K562 (cell line): ENCODE data around the gene FBN1. TPM values are rescaled to one million over a fixed set of nuclear protein-coding genes. Genes with fewer than 3 reads are reported as not detected.

Experiments used
- ATAC-seq: fragments of 200-7000 bp; cut with Tn5 transposase; 3 replicates; pipeline ENCODE4 v1.9.1; 2020; ENCODE audit warnings: moderate library complexity
- BruUV-seq: library from RNA; stranded (reverse); fragments of 400-500 nt; replicated peaks from 2 replicates; lab custom pipeline; 2021; lab: Mats Ljungman, UMichigan
- CTCF ChIA-PET: fragments of 300-600 bp; formaldehyde crosslinking; extraction: SDS; loops from one replicate; lab custom pipeline; 2021; ENCODE audit warnings: low intra/inter-chr PET ratio; lab: Yijun Ruan, JAX
- POLR2A ChIA-PET: fragments of 300-600, 350-650 bp; sonication (Branson Sonifier 250); formaldehyde crosslinking; extraction: SDS; loops from one replicate; lab custom pipeline; 2021; ENCODE audit warnings: antibody characterized with exemption, inconsistent platforms; lab: Yijun Ruan, JAX
- DNase-seq, 4 experiments: peaks; one replicate each; pipeline versions ENCODE4 v3.0.0 to v3.0.0-alpha.2; 2011 to 2018; ENCODE audit warnings: low spot score in 3 of 4, mixed read lengths in 3 of 4; ENCODE audit errors: extremely low read depth in 1 of 4
- FAIRE-seq: peaks from 2 replicates; lab custom pipeline; 2011; peaks lifted over from hg19 to GRCh38; lab: Jason Lieb, UNC
- H2AFZ ChIP-seq: 2 replicates; pipeline ENCODE4 v1.6.0; 2011; ENCODE audit warnings: low read depth, low read length, control low read depth, inconsistent platforms
- H3K27ac ChIP-seq: fragments of 200-600 bp; 3 replicates; pipeline ENCODE4 v1.8.0; 2011; ENCODE audit warnings: low read depth, mild to moderate bottlenecking, control low read depth, inconsistent platforms, low read length, moderate library complexity, mixed read lengths; ENCODE audit errors: extremely low read depth
- H3K27me3 ChIP-seq, 2 experiments: fragments of 300-600 bp in 1 of 2; 2 replicates in 1 of 2; 3 replicates in 1 of 2; pipeline versions ENCODE4 v1.6.0 to v1.8.0; 2011; ENCODE audit warnings: inconsistent platforms in 2 of 2, low read length in 2 of 2, mild to moderate bottlenecking in 1 of 2, mixed read lengths in 1 of 2, moderate library complexity in 1 of 2; ENCODE audit not compliant: control insufficient read depth in 2 of 2, insufficient read depth in 2 of 2
- H3K36me3 ChIP-seq: fragments of 300-600 bp; 3 replicates; pipeline ENCODE4 v1.8.0; 2011; ENCODE audit warnings: mild to moderate bottlenecking, low read length, inconsistent platforms; ENCODE audit not compliant: control insufficient read depth, insufficient read depth
- H3K4me1 ChIP-seq, 2 experiments: fragments of 200-600 bp in 1 of 2; replicated peaks in 1 of 2; 2 replicates in 1 of 2; 3 replicates in 1 of 2; pipeline versions ENCODE4 v1.5.1 to v1.8.0; 2011; ENCODE audit warnings: inconsistent platforms in 2 of 2, low read length in 2 of 2, mild to moderate bottlenecking in 1 of 2, mixed read lengths in 1 of 2, moderate library complexity in 1 of 2; ENCODE audit not compliant: control insufficient read depth in 2 of 2, insufficient read depth in 2 of 2
- H3K4me2 ChIP-seq: 2 replicates; pipeline ENCODE4 v1.6.1; 2011; ENCODE audit warnings: low read length, control low read depth, inconsistent platforms, mixed read lengths; ENCODE audit not compliant: insufficient read depth
- H3K4me3 ChIP-seq: fragments of 200-600 bp; sonication (generic), shearing (Covaris generic); 2 replicates; pipeline ENCODE4 v1.5.1; 2016; ENCODE audit warnings: control low read depth, inconsistent platforms
- H3K79me2 ChIP-seq: fragments of 200-600 bp; 3 replicates; pipeline ENCODE4 v1.8.0; 2011; ENCODE audit warnings: low read length, inconsistent platforms; ENCODE audit not compliant: control insufficient read depth, insufficient read depth
- H3K9ac ChIP-seq, 2 experiments: 2 replicates each; pipeline versions ENCODE4 v1.6.0 to v1.6.1; 2011; ENCODE audit warnings: low read depth in 2 of 2, low read length in 2 of 2, control low read depth in 1 of 2, inconsistent platforms in 1 of 2, mild to moderate bottlenecking in 1 of 2, mixed read lengths in 1 of 2; ENCODE audit not compliant: insufficient read depth in 1 of 2
- H3K9me1 ChIP-seq: one replicate; pipeline ENCODE4 v1.6.0; 2011; ENCODE audit warnings: inconsistent platforms, mild to moderate bottlenecking, low read length, moderate library complexity; ENCODE audit not compliant: control insufficient read depth, insufficient read depth
- H3K9me3 ChIP-seq: replicated peaks from 2 replicates; pipeline ENCODE4 v1.5.1; 2011; ENCODE audit warnings: low read depth, low read length, inconsistent platforms; ENCODE audit not compliant: control insufficient read depth, insufficient read depth
- H4K20me1 ChIP-seq: replicated peaks from 2 replicates; pipeline ENCODE4 v1.6.1; 2011; ENCODE audit warnings: low read length, inconsistent platforms, mixed read lengths; ENCODE audit not compliant: control insufficient read depth, insufficient read depth
- BRF1 ChIP-seq: IDR thresholded peaks from 3 replicates; pipeline ENCODE4 v1.6.1; 2011; ENCODE audit warnings: borderline replicate concordance, mild to moderate bottlenecking; ENCODE audit not compliant: insufficient read length; ENCODE audit errors: extremely low read depth
- CC2D1A ChIP-seq: fragments of 450-650 bp; IDR thresholded peaks from 2 replicates; pipeline ENCODE4 v1.6.1; 2017; ENCODE audit warnings: mild to moderate bottlenecking
- HMG20A ChIP-seq: fragments of 450-650 bp; formaldehyde crosslinking; conservative IDR thresholded peaks from 2 replicates; pipeline ENCODE4 v1.4.0; 2020; ENCODE audit warnings: mild to moderate bottlenecking, mixed read lengths
- LCOR ChIP-seq: sonication (generic); formaldehyde crosslinking; IDR thresholded peaks from 2 replicates; pipeline ENCODE4 v1.8.0; 2022; ENCODE audit warnings: mild to moderate bottlenecking, missing genetic modification reagents
- NFE2L1 ChIP-seq: fragments of 450-650 bp; IDR thresholded peaks from 2 replicates; pipeline ENCODE4 v1.6.1; 2016; ENCODE audit warnings: missing genetic modification characterization, low read depth, mild to moderate bottlenecking, missing compliant biosample characterization, moderate library complexity, borderline replicate concordance
- POLR2H ChIP-seq: IDR thresholded peaks from 2 replicates; pipeline ENCODE4 v1.6.1; 2016; ENCODE audit warnings: missing genetic modification characterization, low read depth, mild to moderate bottlenecking, control low read depth, missing compliant biosample characterization, moderate library complexity
- SMAD1 ChIP-seq: fragments of 150-350 bp; IDR thresholded peaks from 2 replicates; pipeline ENCODE4 v1.6.1; 2014; ENCODE audit warnings: low read length, low read depth; ENCODE audit not compliant: partially characterized antibody
- SMARCA4 ChIP-seq: fragments of 450-650 bp; IDR thresholded peaks from 2 replicates; pipeline ENCODE4 v1.6.1; 2016
- TAF15 ChIP-seq: fragments of 200-400 bp; formaldehyde crosslinking; IDR thresholded peaks from 2 replicates; pipeline ENCODE4 v1.6.1; 2017; ENCODE audit warnings: mild to moderate bottlenecking, low read depth, low read length, moderate library complexity
- TOE1 ChIP-seq, 2 experiments: fragments of 450-650 bp in 1 of 2; sonication (generic) in 1 of 2; formaldehyde crosslinking in 1 of 2; IDR thresholded peaks; 2 replicates each; pipeline versions ENCODE4 v1.7.1 to v1.8.0; 2016 to 2022; ENCODE audit warnings: borderline replicate concordance in 2 of 2, mild to moderate bottlenecking in 2 of 2, antibody characterized with exemption in 1 of 2, inconsistent platforms in 1 of 2, low read depth in 1 of 2, missing genetic modification reagents in 1 of 2, moderate library complexity in 1 of 2
- U2AF2 ChIP-seq: fragments of 200-400 bp; formaldehyde crosslinking; optimal IDR thresholded peaks from 2 replicates; pipeline ENCODE3; 2017; ENCODE audit warnings: low read depth, mild to moderate bottlenecking, low read length
- ZNF239 ChIP-seq: fragments of 250-450 bp; sonication (Bioruptor Pico); IDR thresholded peaks from 2 replicates; pipeline ENCODE4 v1.4.0; 2020; ENCODE audit warnings: mild to moderate bottlenecking
- ZNF561 ChIP-seq: fragments of 450-650 bp; formaldehyde crosslinking; conservative IDR thresholded peaks from 2 replicates; pipeline ENCODE4 v1.4.0; 2020; ENCODE audit warnings: mild to moderate bottlenecking, moderate library complexity
- ZNF764 ChIP-seq: fragments of 250-450 bp; sonication (Bioruptor Pico); IDR thresholded peaks from 2 replicates; pipeline ENCODE4 v1.4.0; 2020; ENCODE audit warnings: low read depth, mild to moderate bottlenecking, moderate library complexity
- WGBS: fragments of 100-300 bp; shearing (Covaris generic); methylation state at CpG from one replicate; pipeline ENCODE4 v1.1.6; 2016; ENCODE audit warnings: low coverage, mixed read lengths; ENCODE audit not compliant: insufficient coverage; ENCODE audit errors: missing lambda C conversion rate; 5-methylcytosine and 5-hydroxymethylcytosine counted together
- in situ Hi-C: fragments of 300-500 bp; cut with MboI; formaldehyde crosslinking; loops from 4 replicates; pipeline ENCODE4 v1.15.0; 2018; ENCODE audit warnings: inconsistent platforms, mixed read lengths
- intact Hi-C: fragments of 100-400 bp; cut with micrococcal nuclease; formaldehyde crosslinking; loops from 2 replicates; pipeline ENCODE4 v1.14.2; 2022
- polyA plus RNA-seq, 8 experiments: library from polyadenylated mRNA; depleted of rRNA in 4 of 8; stranded (reverse) in 5 of 8; unstranded in 3 of 8; fragments of >200 nt; fragmentation: Nextera tagmentation in 2 of 8; fragmentation: Illumina TruSeq in 1 of 8; extraction: Ambion mirVana in 2 of 8; extraction: Trizol in 1 of 8; gene quantifications; 2 replicates each; pipeline versions ENCODE4 v1.2.1 to v1.2.3, GENCODE V29; 2011 to 2014; ENCODE audit warnings: inconsistent platforms in 1 of 8, missing spikeins in 1 of 8
- total RNA-seq, 7 experiments: library from RNA; depleted of rRNA in 6 of 7; stranded (reverse); fragments of >200 nt in 6 of 7; fragmentation: Illumina TruSeq in 2 of 7; extraction: Trizol in 2 of 7; gene quantifications; 2 replicates each; pipeline versions ENCODE4 v1.2.1 to v1.2.3, GENCODE V29; 2011 to 2021; ENCODE audit warnings: low replicate concordance in 1 of 7
- TF ChIP-seq, protein P1 (sequence below): fragments of 450-650 bp; formaldehyde crosslinking; IDR thresholded peaks from 2 replicates; pipeline ENCODE4 v1.4.0; 2022; ENCODE audit warnings: missing genetic modification characterization
- TF ChIP-seq, protein P2 (sequence below): fragments of 250-450 bp; sonication (Bioruptor Pico); IDR thresholded peaks from 2 replicates; pipeline ENCODE4 v1.4.0; 2020; ENCODE audit warnings: mild to moderate bottlenecking

Gene FBN1
- total and polyA plus RNA-seq, 9 of the 15 experiments (the other 6 are each of a cell fraction or from before 2014, with no cell fraction given): 0.15 to 1.2 (median 0.60) TPM

DNA sequence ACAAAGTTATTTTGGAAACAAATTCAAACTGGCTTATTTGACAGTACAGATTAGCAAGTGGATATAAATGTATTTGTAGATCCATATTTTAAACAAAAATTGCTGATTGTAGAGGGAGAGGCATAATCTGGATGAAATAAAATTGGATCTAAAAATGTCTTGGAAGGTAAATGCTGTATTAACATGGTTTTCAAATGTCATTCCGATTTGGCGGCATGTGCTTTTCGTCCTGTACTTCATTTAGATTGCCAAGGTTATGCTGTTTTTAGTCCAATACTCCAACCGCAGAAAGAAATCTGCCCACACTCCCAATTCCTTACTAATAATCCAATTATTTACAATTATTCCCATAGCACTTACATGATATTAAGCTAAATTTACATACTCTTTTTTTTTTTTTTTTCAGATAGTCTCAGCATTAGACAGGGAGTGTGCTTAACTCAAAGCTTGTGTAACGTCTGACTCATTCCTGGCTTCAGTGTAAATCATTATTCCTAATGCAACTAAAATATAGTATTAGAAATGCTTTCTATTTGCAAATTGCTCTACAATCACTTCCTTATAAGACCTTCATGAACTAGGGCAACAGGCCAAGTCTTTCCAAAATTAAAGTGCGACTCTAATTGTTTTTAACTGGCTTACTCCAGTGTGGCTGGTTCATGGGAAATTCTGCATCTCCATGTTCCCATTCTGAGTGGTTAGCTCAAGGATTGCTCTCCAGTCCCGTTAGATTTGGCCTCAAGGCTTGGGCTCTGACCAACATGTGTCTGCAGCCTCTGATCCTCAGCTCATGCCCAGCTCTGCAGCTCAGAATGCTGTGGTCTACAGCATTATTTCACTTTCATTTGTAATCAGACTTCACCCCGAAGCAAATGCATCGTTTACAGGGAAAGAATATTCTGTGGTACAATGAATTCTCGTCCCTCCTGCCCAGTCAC lies 103.9 kb downstream of the FBN1 start:
- no peak for ATAC-seq
- H3K27me3 ChIP-seq: no peaks in the 10 kb centered on the region

More for the DNA sequence above, 103.9 kb downstream of the FBN1 start:
- Histone ChIP-seq H3K27ac (no peak overlapping the region), H4K20me1 (no peaks in the 10 kb centered on the region), H3K9ac (no peak overlapping the region), H2AFZ (0 out of 2 replicates have a peak overlapping the region, but pooled peaks have one; percentile 5), H3K4me3 (no peak overlapping the region), H3K4me1 (no peaks in the 10 kb centered on the region), H3K4me2 (no peak overlapping the region), H3K9me1 (no peaks in the 10 kb centered on the region), H3K9me3 (no peaks in the 10 kb centered on the region), H3K36me3 (no peaks in the 10 kb centered on the region), H3K79me2 (no peaks in the 10 kb centered on the region)
- ChIA-PET CTCF (no interaction called here), POLR2A (interaction anchor here (1.1 kb wide), 1 partner anchor 14 kb away, joined by 3 read pairs; no protein-coding TSS in a partner anchor)
- DNase-seq: no peak
- 23% methylated on average over 10 of the region's 10 CpGs for WGBS
- in situ Hi-C loops: no loop called here
- FAIRE-seq: no peak
- intact Hi-C loops: no loop called here
- no TSS peak for BruUV-seq
- TF ChIP-seq, protein P1, sequence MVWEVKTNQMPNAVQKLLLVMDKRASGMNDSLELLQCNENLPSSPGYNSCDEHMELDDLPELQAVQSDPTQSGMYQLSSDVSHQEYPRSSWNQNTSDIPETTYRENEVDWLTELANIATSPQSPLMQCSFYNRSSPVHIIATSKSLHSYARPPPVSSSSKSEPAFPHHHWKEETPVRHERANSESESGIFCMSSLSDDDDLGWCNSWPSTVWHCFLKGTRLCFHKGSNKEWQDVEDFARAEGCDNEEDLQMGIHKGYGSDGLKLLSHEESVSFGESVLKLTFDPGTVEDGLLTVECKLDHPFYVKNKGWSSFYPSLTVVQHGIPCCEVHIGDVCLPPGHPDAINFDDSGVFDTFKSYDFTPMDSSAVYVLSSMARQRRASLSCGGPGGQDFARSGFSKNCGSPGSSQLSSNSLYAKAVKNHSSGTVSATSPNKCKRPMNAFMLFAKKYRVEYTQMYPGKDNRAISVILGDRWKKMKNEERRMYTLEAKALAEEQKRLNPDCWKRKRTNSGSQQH: no peak
- TF ChIP-seq SMARCA4 (no peak), SMAD1 (no peak), BRF1 (no peak), TAF15 (no peak), CC2D1A (no peak), ZNF239 (CRISPR knock-in tag) (no peak), ZNF764 (no peak), NFE2L1 (no peak), LCOR (CRISPR knock-in tag) (no peak), TOE1 (IDR thresholded peaks at IDR 0.05; ENCODE audit: borderline replicate concordance) (no peak), TOE1 (CRISPR knock-in tag; IDR thresholded peaks at IDR 0.05; ENCODE audit: borderline replicate concordance, low read depth) (no peak), U2AF2 (no peak), ZNF561 (CRISPR knock-in tag) (no peak), POLR2H (tag) (no peak), HMG20A (CRISPR knock-in tag) (no peak)
- TF ChIP-seq, protein P2, sequence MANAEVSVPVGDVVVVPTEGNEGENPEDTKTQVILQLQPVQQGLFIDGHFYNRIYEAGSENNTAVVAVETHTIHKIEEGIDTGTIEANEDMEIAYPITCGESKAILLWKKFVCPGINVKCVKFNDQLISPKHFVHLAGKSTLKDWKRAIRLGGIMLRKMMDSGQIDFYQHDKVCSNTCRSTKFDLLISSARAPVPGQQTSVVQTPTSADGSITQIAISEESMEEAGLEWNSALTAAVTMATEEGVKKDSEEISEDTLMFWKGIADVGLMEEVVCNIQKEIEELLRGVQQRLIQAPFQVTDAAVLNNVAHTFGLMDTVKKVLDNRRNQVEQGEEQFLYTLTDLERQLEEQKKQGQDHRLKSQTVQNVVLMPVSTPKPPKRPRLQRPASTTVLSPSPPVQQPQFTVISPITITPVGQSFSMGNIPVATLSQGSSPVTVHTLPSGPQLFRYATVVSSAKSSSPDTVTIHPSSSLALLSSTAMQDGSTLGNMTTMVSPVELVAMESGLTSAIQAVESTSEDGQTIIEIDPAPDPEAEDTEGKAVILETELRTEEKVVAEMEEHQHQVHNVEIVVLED: no peak
